Prostate gland (tissue), 2 donors: ENCODE data around the gene PRIMA1. TPM values are rescaled to one million over a fixed set of nuclear protein-coding genes. Genes with fewer than 3 reads are reported as not detected.

ENCODE experiments used
- DNase-seq: peaks from one replicate; pipeline ENCODE4 v3.0.0-alpha.2; 2019; ENCODE audit warnings: low spot score
- H3K27ac ChIP-seq, 2 donors: fragments of 200-600 bp; sonication (generic); 2 replicates each; pipeline ENCODE4 v1.5.1; 2017 to 2019
- H3K27me3 ChIP-seq: fragments of 200-600 bp; sonication (generic); replicated peaks from 2 replicates; pipeline ENCODE4 v1.5.1; 2019; ENCODE audit not compliant: insufficient read depth
- H3K36me3 ChIP-seq, 2 donors: fragments of 200-600 bp; sonication (generic); 1 replicate in 1 of 2; 2 replicates in 1 of 2; pipeline versions ENCODE4 v1.5.1 to v1.8.1; 2017 to 2019
- H3K4me1 ChIP-seq: fragments of 200-600 bp; sonication (generic); replicated peaks from 2 replicates; pipeline ENCODE4 v1.5.1; 2019
- H3K4me3 ChIP-seq, 2 donors: fragments of 200-600 bp; sonication (generic); 2 replicates each; pipeline ENCODE4 v1.5.1; 2017 to 2019
- H3K9me3 ChIP-seq: fragments of 200-600 bp; sonication (generic); 2 replicates; pipeline ENCODE4 v1.5.1; 2017
- CTCF ChIP-seq, 4 experiments: fragments of 200-600 bp in 2 of 4; fragments of 450-650 bp in 2 of 4; sonication (generic) in 2 of 4; IDR thresholded peaks; 1 replicate in 3 of 4; 2 replicates in 1 of 4; pipeline ENCODE4 v1.5.1; 2016 to 2019; ENCODE audit warnings: antibody characterized with exemption in 4 of 4, mild to moderate bottlenecking in 2 of 4, moderate library complexity in 2 of 4
- POLR2A ChIP-seq: fragments of 450-650 bp; IDR thresholded peaks from one replicate; pipeline ENCODE4 v1.6.1; 2016; ENCODE audit warnings: antibody characterized with exemption, mild to moderate bottlenecking
- POLR2AphosphoS5 ChIP-seq: sonication (generic); formaldehyde crosslinking; IDR thresholded peaks from one replicate; pipeline ENCODE4 v1.6.1; 2017; ENCODE audit warnings: antibody characterized with exemption
- WGBS: methylation state at CpG from one replicate; pipeline ENCODE4 v1.1.5; 2018; 5-methylcytosine and 5-hydroxymethylcytosine counted together
- intact Hi-C: fragments of 100-400 bp; cut with DNase I; formaldehyde crosslinking; loops from one replicate; pipeline ENCODE4 v1.14.2; 2022
- total RNA-seq, 2 donors: library from RNA; depleted of rRNA; stranded (reverse); fragments of >200 nt; gene quantifications; one replicate each; pipeline ENCODE4 v1.1.0, GENCODE V29; 2016

Gene PRIMA1
- total RNA-seq, 2 donors from 2014 or later: 3.6 to 9.8 TPM

GRCh38 chr14:93708800-93709199 is 79.5 kb downstream of the PRIMA1 start:
- no peak for TF ChIP-seq CTCF (IDR thresholded peaks at IDR 0.05)
- no peak for TF ChIP-seq POLR2A
- TF ChIP-seq POLR2AphosphoS5: no peak
- Histone ChIP-seq H3K4me3 (no peak overlapping the region), H3K27ac (no peak overlapping the region), H3K9me3 (no peaks in the 10 kb centered on the region), H3K27me3 (no peaks in the 10 kb centered on the region), H3K4me1 (no peaks in the 10 kb centered on the region), H3K36me3 (no peaks in the 10 kb centered on the region)
- WGBS: 93% methylated on average over 5 of the region's 5 CpGs
- intact Hi-C loops: no loop called here
- DNase-seq: no peak

- WGBS: 60% methylated on average over 6 of the region's 6 CpGs
- H3K27me3 ChIP-seq: no peaks in the 10 kb centered on the region
- H3K27ac ChIP-seq: no peak overlapping the region
- no peak overlapping the region for H3K4me3 ChIP-seq
- H3K4me1 ChIP-seq: no peaks in the 10 kb centered on the region
- TF ChIP-seq POLR2AphosphoS5: no peak
- no peak for TF ChIP-seq POLR2A
- no peak for TF ChIP-seq CTCF (IDR thresholded peaks at IDR 0.05)
- DNase-seq: no peak
- no peaks in the 10 kb centered on the region for H3K36me3 ChIP-seq
- H3K9me3 ChIP-seq: no peaks in the 10 kb centered on the region
- intact Hi-C loops: no loop called here
Measured at GRCh38 chr14:93708311-93708734, 80.0 kb downstream of the PRIMA1 start.

DNA sequence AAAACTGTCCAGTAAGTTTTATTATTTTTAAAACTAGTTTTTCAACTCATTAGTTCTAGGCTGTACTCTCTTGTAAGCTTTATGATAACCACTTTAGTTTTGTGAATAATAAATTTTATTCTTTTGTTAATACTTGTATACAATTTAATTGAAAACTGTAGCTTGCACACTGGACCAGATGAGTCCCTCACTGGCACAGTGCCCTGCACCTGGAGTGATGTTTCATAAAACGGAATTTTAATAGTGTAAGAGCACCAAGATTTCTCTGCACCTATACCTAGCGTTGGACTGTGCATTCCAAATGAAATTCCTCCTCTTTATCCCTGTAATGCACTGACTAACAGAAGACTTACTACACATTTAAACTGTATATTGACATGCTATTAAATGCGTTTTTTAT is 80.8 kb downstream of the PRIMA1 start:
- TF ChIP-seq CTCF (IDR thresholded peaks at IDR 0.05) (no peak), POLR2AphosphoS5 (no peak), POLR2A (no peak)
- H3K4me1 ChIP-seq: no peaks in the 10 kb centered on the region
- H3K36me3 ChIP-seq: no peaks in the 10 kb centered on the region
- no peak overlapping the region for H3K4me3 ChIP-seq
- intact Hi-C loops: no loop called here
- H3K27ac ChIP-seq: no peak overlapping the region
- WGBS: 34% methylated on average over 3 of the region's 3 CpGs
- no peak for DNase-seq
- no peaks in the 10 kb centered on the region for H3K9me3 ChIP-seq
- no peaks in the 10 kb centered on the region for H3K27me3 ChIP-seq

DNA sequence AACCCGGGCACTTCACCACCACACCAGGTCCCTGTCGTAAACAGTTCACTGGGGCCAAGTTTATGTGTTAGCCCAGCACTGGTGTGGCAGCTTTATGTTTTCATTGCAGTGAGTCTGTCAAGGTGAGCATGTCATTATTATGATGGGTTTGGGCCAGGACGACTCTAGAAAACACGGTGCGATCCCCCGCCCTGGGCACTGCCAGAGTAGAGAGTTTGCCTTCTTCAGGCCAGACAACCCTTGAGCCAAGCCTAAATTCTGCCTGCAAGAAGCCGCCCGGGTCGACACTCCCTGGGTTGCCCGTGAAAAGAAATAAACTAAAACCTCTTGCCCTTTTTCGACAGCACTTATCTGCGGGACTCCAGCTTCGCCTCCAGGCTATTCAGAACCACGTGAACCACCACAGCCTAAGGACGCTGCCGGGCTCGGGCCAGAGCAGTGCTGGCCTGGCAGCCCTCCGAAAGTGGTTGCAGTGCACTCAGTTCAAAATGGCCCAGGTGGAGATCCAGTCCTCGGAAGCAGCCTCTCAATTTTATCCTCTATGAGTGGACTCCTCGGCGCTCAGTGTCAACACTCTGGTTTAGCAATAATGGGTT is 81.8 kb downstream of the PRIMA1 start:
- DNase-seq: no peak
- Histone ChIP-seq H3K27ac (no peak overlapping the region), H3K27me3 (no peaks in the 10 kb centered on the region), H3K36me3 (no peaks in the 10 kb centered on the region), H3K9me3 (no peaks in the 10 kb centered on the region), H3K4me1 (no peaks in the 10 kb centered on the region), H3K4me3 (no peak overlapping the region)
- intact Hi-C loops: no loop called here
- 82% methylated on average over 21 of the region's 21 CpGs for WGBS
- no peak for TF ChIP-seq POLR2AphosphoS5

DNA sequence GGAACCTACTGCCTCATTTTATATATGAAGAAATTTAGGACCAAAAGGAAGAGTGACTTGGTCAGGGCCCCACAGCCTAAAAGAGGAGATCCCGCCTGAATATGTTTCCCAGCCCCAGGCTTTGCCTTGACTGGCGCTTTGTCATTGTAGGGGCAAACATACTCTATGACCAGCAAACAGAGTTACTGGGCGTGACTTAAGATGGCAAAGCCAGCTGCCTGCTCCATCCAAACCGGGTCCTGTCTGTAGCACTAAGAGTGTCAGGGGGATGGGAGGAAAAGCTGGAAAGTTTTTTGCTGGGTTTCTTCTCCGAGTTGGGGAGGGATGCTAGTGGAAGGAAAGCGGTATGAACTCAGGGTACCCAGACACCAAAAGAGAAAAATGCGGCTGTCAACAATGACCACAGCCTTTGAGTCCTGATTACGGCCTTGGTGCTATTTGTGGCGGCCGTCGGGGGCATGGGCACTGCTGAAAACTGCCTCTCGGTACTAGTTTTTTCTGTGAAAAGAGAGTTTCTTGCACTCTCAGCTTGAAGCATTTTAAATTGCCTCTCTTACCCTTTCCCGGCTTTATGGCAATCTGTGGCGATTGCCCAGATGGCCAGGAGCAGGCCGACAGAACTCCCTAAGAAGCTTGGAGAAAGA is 82.7 kb downstream of the PRIMA1 start:
- H3K4me3 ChIP-seq: no peak overlapping the region
- intact Hi-C loops: no loop called here
- no peak overlapping the region for H3K27ac ChIP-seq
- H3K9me3 ChIP-seq: no peaks in the 10 kb centered on the region
- no peaks in the 10 kb centered on the region for H3K27me3 ChIP-seq
- no peak for DNase-seq
- TF ChIP-seq POLR2AphosphoS5 (no peak), POLR2A (no peak), CTCF (IDR thresholded peaks at IDR 0.05) (no peak)
- H3K36me3 ChIP-seq: no peaks in the 10 kb centered on the region
- WGBS: 92% methylated on average over 15 of the region's 15 CpGs
- no peaks in the 10 kb centered on the region for H3K4me1 ChIP-seq
